Measurements from ENCODE around the gene CLIC5. TPM values are rescaled to one million over a fixed set of nuclear protein-coding genes. Genes with fewer than 3 reads are reported as not detected.

The CLIC5 gene
- total RNA-seq, 4 donors from 2014 or later = 0.45 to 2.6 (median 1.6) TPM

DNA sequence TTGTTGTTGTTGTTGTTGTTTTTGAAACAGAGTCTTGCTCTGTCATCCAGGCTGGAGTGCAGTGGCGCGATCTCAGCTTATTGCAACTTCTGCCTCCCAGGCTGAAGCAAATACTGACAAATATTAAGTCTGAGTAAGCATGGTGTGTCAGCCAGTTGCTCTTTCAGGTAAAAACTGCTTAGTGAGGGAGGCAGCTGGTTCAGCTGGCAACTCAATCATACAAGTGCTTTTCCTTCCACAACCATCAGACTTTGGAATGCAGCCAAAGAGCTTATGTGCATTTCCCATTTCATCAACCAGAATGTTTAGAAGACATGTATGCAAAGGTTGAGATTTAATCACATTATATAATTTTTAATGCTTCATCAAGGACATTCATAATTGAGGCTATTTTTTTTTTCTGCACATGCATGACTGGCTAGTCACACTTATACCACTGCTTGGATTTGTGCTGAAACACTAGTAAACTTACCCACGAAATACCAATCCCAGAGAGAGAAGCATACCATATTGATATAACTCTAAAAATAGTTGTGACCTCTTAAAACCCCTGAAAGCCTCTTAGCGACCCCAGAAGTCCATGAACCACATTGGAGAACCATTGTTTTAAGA, 56.0 kb downstream of the CLIC5 start:
- no peak overlapping the region for H3K4me3 ChIP-seq
- TF ChIP-seq POLR2A (IDR thresholded peaks at IDR 0.05) (no peak), POLR2AphosphoS5 (IDR thresholded peaks at IDR 0.05) (no peak), EP300 (IDR thresholded peaks at IDR 0.05) (no peak)
- TF ChIP-seq, protein P1, sequence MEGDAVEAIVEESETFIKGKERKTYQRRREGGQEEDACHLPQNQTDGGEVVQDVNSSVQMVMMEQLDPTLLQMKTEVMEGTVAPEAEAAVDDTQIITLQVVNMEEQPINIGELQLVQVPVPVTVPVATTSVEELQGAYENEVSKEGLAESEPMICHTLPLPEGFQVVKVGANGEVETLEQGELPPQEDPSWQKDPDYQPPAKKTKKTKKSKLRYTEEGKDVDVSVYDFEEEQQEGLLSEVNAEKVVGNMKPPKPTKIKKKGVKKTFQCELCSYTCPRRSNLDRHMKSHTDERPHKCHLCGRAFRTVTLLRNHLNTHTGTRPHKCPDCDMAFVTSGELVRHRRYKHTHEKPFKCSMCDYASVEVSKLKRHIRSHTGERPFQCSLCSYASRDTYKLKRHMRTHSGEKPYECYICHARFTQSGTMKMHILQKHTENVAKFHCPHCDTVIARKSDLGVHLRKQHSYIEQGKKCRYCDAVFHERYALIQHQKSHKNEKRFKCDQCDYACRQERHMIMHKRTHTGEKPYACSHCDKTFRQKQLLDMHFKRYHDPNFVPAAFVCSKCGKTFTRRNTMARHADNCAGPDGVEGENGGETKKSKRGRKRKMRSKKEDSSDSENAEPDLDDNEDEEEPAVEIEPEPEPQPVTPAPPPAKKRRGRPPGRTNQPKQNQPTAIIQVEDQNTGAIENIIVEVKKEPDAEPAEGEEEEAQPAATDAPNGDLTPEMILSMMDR (IDR thresholded peaks at IDR 0.05) = no peak
- H3K4me1 ChIP-seq = no peaks in the 10 kb centered on the region
- H3K36me3 ChIP-seq = no peaks in the 10 kb centered on the region
- 63% methylated on average over 4 of the region's 4 CpGs for WGBS
- DNase-seq (ENCODE audit: low spot score in 2 of 2) = no peak
- peaks cover 3% of the 10 kb centered on the region for H3K27me3 ChIP-seq
- H3K9me3 ChIP-seq = no peaks in the 10 kb centered on the region
- no peak overlapping the region for H3K27ac ChIP-seq

DNA sequence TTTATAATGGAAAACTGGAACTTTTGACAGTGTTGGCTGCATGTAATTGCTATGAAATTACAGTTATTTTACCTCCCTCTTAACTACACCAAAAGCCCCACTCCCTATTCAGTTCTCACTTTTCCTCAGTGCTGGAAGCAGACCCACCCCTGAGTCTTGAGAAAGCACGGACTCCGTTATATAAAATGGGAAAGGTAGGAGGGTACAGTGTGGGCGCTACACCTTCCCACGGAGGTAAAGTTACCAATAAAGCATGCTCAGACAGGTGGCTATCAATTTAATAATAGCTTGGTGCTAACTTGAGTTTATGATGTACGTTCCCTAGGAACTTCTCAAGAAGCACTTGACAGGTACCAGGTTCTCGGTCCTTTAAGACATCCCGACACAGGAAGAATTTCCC, 59.0 kb downstream of the CLIC5 start:
- Histone ChIP-seq H3K4me3 (no peak overlapping the region), H3K27me3 (peaks cover 3% of the 10 kb centered on the region), H3K4me1 (no peaks in the 10 kb centered on the region), H3K9me3 (no peaks in the 10 kb centered on the region), H3K27ac (no peak overlapping the region), H3K36me3 (no peaks in the 10 kb centered on the region)
- 61% methylated on average over 7 of the region's 7 CpGs for WGBS
- TF ChIP-seq POLR2A (IDR thresholded peaks at IDR 0.05) (no peak), POLR2AphosphoS5 (IDR thresholded peaks at IDR 0.05) (no peak), EP300 (IDR thresholded peaks at IDR 0.05) (no peak)
- TF ChIP-seq, protein P1 (IDR thresholded peaks at IDR 0.05) = no peak
- no peak for DNase-seq (ENCODE audit: low spot score in 2 of 2)

DNA sequence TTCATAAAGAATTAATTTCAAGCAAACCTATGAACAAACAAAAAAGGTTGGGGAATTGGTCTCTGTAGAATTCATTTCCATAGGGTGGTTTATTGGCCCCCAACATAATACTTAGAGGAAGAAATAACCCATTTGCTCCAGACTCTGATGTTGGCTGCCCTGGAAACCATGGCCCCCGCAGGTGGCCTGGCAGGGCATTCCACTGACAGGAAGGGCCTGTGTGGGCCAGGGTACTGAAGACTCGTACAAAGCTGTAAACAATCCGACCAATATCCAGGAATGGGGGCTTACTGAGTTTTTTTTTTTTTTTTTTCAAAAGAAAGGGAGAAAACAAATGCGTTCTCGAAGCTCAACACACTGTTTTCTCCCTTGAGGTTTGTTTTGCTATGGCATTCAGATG, 59.5 kb downstream of the CLIC5 start:
- Histone ChIP-seq H3K4me3 (no peak overlapping the region), H3K9me3 (no peaks in the 10 kb centered on the region), H3K36me3 (no peaks in the 10 kb centered on the region), H3K27me3 (peaks cover 3% of the 10 kb centered on the region), H3K4me1 (no peaks in the 10 kb centered on the region), H3K27ac (no peak overlapping the region)
- WGBS = 83% methylated on average over 5 of the region's 5 CpGs
- TF ChIP-seq, protein P1 (IDR thresholded peaks at IDR 0.05) = no peak
- TF ChIP-seq EP300 (IDR thresholded peaks at IDR 0.05) (no peak), POLR2AphosphoS5 (IDR thresholded peaks at IDR 0.05) (no peak), POLR2A (IDR thresholded peaks at IDR 0.05) (no peak)
- DNase-seq (ENCODE audit: low spot score in 2 of 2) = no peak

DNA sequence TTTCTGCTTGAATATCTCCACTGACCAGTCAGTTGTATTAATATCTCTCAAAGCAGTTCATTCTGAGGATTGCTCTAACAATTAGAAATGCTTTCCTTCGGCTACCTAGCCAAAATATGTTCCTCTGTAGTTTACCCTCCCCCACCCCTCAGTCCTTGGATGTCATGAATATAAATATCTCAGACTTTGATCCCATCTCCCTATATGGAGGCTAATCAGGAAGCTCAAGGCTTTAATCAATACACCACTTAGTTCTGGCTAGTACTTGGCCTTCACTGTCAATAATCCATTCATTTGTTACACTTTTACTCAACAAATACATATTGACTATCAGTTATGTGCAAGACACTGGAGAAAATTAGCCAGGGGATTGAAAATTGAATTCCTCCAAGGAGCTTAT, 60.1 kb downstream of the CLIC5 start:
- no peak for DNase-seq (ENCODE audit: low spot score in 2 of 2)
- no peak overlapping the region for H3K27ac ChIP-seq
- H3K4me3 ChIP-seq = no peak overlapping the region
- H3K4me1 ChIP-seq = no peaks in the 10 kb centered on the region
- H3K27me3 ChIP-seq = peaks cover 3% of the 10 kb centered on the region
- TF ChIP-seq, protein P1 (IDR thresholded peaks at IDR 0.05) = no peak
- TF ChIP-seq POLR2A (IDR thresholded peaks at IDR 0.05) (no peak), EP300 (IDR thresholded peaks at IDR 0.05) (no peak), POLR2AphosphoS5 (IDR thresholded peaks at IDR 0.05) (no peak)
- no peaks in the 10 kb centered on the region for H3K9me3 ChIP-seq
- no peaks in the 10 kb centered on the region for H3K36me3 ChIP-seq
- WGBS = 96% methylated on average over 1 of the region's 1 CpG

DNA sequence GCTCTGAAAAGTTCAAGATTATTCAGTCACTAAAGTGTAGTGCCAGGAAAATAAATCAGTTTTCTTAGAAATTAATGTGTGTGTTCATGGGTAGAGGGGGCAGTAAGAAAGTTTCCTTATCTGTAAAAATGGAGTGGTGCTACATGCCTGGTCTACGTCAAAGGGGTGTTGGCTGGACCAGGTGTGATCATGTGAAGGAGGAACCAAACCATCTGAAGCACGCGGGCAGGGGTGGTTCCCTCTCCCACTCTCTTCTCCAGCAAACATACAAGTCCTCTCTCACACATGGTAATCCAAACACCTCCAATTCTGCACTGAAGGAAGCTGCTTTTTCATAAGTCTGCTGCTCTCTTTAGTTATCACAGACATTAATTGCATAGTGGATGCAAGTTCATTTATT, 63.1 kb downstream of the CLIC5 start:
- Histone ChIP-seq H3K9me3 (no peaks in the 10 kb centered on the region), H3K27ac (no peak overlapping the region), H3K27me3 (peaks cover 3% of the 10 kb centered on the region), H3K4me1 (no peaks in the 10 kb centered on the region), H3K4me3 (no peak overlapping the region), H3K36me3 (no peaks in the 10 kb centered on the region)
- TF ChIP-seq POLR2AphosphoS5 (IDR thresholded peaks at IDR 0.05) (no peak), EP300 (IDR thresholded peaks at IDR 0.05) (no peak), POLR2A (IDR thresholded peaks at IDR 0.05) (no peak)
- TF ChIP-seq, protein P1 (IDR thresholded peaks at IDR 0.05) = no peak
- 96% methylated on average over 3 of the region's 3 CpGs for WGBS
- DNase-seq (ENCODE audit: low spot score in 2 of 2) = no peak

Measured in suprapubic skin (tissue), 4 donors.